KMS-11 (cell line): Measurements from ENCODE around the gene ZDHHC11.
"Not testable (repeated sequence)": the region's sequence is repeated elsewhere in the genome, so short reads cannot be mapped to it uniquely, and the experiment has no call there.

Source experiments
- H2AFZ ChIP-seq: fragments of 200-600 bp; sonication (generic); 2 replicates; pipeline ENCODE4 v1.6.1; 2016; ENCODE audit warnings: antibody characterized with exemption, mixed run types, low read depth
- H3K27ac ChIP-seq: fragments of 200-600 bp; sonication (generic); 2 replicates; pipeline ENCODE4 v1.6.1; 2016; ENCODE audit warnings: mild to moderate bottlenecking, mixed run types
- H3K27me3 ChIP-seq: fragments of 200-600 bp; sonication (generic); 2 replicates; pipeline ENCODE4 v1.6.1; 2017; ENCODE audit warnings: mild to moderate bottlenecking, low read depth, mixed run types, moderate library complexity; ENCODE audit not compliant: insufficient read depth
- H3K36me3 ChIP-seq: fragments of 200-600 bp; sonication (generic); 2 replicates; pipeline ENCODE4 v1.6.1; 2017; ENCODE audit warnings: mild to moderate bottlenecking, mixed run types; ENCODE audit not compliant: insufficient read depth
- H3K4me1 ChIP-seq: fragments of 200-600 bp; sonication (generic); 2 replicates; pipeline ENCODE4 v1.6.1; 2016; ENCODE audit warnings: mild to moderate bottlenecking, low read depth, mixed run types; ENCODE audit not compliant: poor library complexity, severe bottlenecking
- H3K4me2 ChIP-seq: fragments of 200-600 bp; sonication (generic); 2 replicates; pipeline ENCODE4 v1.7.0; 2016; ENCODE audit warnings: mild to moderate bottlenecking, mixed run types
- H3K4me3 ChIP-seq: fragments of 200-600 bp; sonication (generic); IDR thresholded peaks from 2 replicates; pipeline ENCODE4 v1.6.1; 2017; ENCODE audit warnings: low read depth, low read length, mixed read lengths; ENCODE audit not compliant: insufficient read depth
- H3K79me2 ChIP-seq: fragments of 200-600 bp; sonication (generic); 2 replicates; pipeline ENCODE4 v1.6.1; 2016; ENCODE audit warnings: low read depth, mixed run types; ENCODE audit not compliant: insufficient read depth
- H3K9ac ChIP-seq: fragments of 200-600 bp; sonication (generic); 2 replicates; pipeline ENCODE4 v1.6.1; 2016; ENCODE audit warnings: mild to moderate bottlenecking, mixed run types
- H4K20me1 ChIP-seq: fragments of 200-600 bp; sonication (generic); 2 replicates; pipeline ENCODE4 v1.6.1; 2016; ENCODE audit warnings: mild to moderate bottlenecking, mixed run types; ENCODE audit not compliant: insufficient read depth
- CTCF ChIP-seq: fragments of 200-600 bp; sonication (generic); conservative IDR thresholded peaks from 2 replicates; pipeline ENCODE4 v1.6.1; 2017; ENCODE audit warnings: low read depth, mild to moderate bottlenecking, antibody characterized with exemption, low read length, moderate library complexity, mixed read lengths

Gene ZDHHC11

GRCh38 chr5:881551-881935 lies 30.8 kb upstream of the ZDHHC11 start:
- Histone ChIP-seq H3K36me3 (peaks cover 24% of the 10 kb centered on the region; the same call in 1 of the 2 replicates), H3K4me3 (no peak overlapping the region), H4K20me1 (no peaks in the 10 kb centered on the region; the same call in 1 of the 2 replicates), H3K79me2 (peaks cover 39% of the 10 kb centered on the region), H2AFZ (no peak overlapping the region), H3K27ac (no peak overlapping the region), H3K4me1 (no peaks in the 10 kb centered on the region), H3K9ac (no peak overlapping the region), H3K4me2 (no peak overlapping the region), H3K27me3 (no peaks in the 10 kb centered on the region)
- TF ChIP-seq CTCF, result no peak

DNA sequence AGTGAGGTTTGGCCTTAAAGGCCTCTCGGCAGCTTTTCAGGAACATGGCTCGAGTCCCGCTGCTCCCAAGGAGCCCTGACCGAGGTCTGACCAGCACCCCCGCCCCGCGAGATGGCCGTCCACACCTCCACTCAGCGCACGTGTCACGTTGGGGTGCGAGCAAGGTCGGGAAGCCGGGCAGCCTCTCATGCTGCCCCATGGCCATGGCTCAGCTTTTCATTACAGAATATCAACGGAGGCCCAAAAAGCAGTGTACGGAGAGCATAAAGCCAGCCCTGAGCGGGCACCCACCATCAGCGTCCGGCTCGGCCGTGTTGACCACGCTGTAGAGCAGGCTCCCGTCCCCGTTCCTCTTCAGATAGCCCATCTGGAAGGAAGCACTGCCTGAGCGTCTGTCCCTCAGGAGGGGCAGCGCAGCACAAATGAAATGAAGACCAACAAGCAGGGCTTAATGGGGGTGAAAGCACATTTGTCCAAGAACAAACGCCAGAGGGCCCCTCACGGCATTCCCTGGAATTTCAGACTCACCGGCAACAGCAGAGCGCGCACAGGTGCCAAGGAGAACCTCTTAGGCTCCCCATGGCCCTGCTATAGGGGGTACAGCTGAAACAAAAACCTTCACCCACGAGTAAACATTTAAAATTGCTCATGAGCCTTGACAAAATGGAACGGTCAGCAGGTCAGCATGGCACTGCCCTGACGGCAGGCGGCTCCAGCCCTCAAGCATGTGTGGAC lies 30.2 kb upstream of the ZDHHC11 start:
- no peaks in the 10 kb centered on the region for H3K4me1 ChIP-seq

GRCh38 chr5:878677-879076 lies 27.9 kb upstream of the ZDHHC11 start:
- H3K4me2 ChIP-seq, H2AFZ ChIP-seq, H3K27ac ChIP-seq, H3K9ac ChIP-seq, H3K4me1 ChIP-seq, H3K4me3 ChIP-seq, H3K27me3 ChIP-seq, H4K20me1 ChIP-seq: not testable (repeated sequence)
- Histone ChIP-seq H3K36me3 (peaks cover 15% of the 10 kb centered on the region; the same call in 1 of the 2 replicates), H3K79me2 (peaks cover 23% of the 10 kb centered on the region)

More for the DNA sequence above, 30.2 kb upstream of the ZDHHC11 start:
- no peak overlapping the region for H3K4me2 ChIP-seq
- no peak overlapping the region for H2AFZ ChIP-seq
- TF ChIP-seq CTCF, result no peak
- peaks cover 25% of the 10 kb centered on the region; the same call in 1 of the 2 replicates for H3K36me3 ChIP-seq
- no peaks in the 10 kb centered on the region; the same call in 1 of the 2 replicates for H4K20me1 ChIP-seq
- no peak overlapping the region for H3K4me3 ChIP-seq
- H3K79me2 ChIP-seq, result peaks cover 39% of the 10 kb centered on the region
- no peak overlapping the region for H3K9ac ChIP-seq
- H3K27me3 ChIP-seq, result no peaks in the 10 kb centered on the region
- no peak overlapping the region for H3K27ac ChIP-seq

- Histone ChIP-seq H3K36me3 (peaks cover 10% of the 10 kb centered on the region; the same call in 1 of the 2 replicates), H3K4me3 (no peak overlapping the region), H4K20me1 (no peaks in the 10 kb centered on the region; the same call in 1 of the 2 replicates), H3K9ac (no peak overlapping the region), H3K79me2 (peaks cover 17% of the 10 kb centered on the region), H3K27ac (no peak overlapping the region), H3K4me2 (no peak overlapping the region), H2AFZ (no peak overlapping the region), H3K27me3 (no peaks in the 10 kb centered on the region), H3K4me1 (no peaks in the 10 kb centered on the region)
- no peak for TF ChIP-seq CTCF
These were observed 27.3 kb upstream of the ZDHHC11 start for GRCh38 chr5:878125-878524.
